Measurements from ENCODE around the gene LHFPL6.

GRCh38 chr13:39536906-39537305 is 66.1 kb downstream of the LHFPL6 start:
- no peak for TF ChIP-seq EZH2 (IDR thresholded peaks at IDR 0.05; ENCODE audit: insufficient read depth, poor library complexity, severe bottlenecking)
- TF ChIP-seq EZH2phosphoT487 (IDR thresholded peaks at IDR 0.05; ENCODE audit: insufficient read depth, low read depth): no peak

Measured in GM23248 (cell line).